A549 (cell line): ENCODE data around the gene P3R3URF. TPM values are rescaled to one million over a fixed set of nuclear protein-coding genes. Genes with fewer than 3 reads are reported as not detected.

Experiments
- ATAC-seq, 2 experiments: fragments of 200-7000 bp in 1 of 2; fragments of >200 bp in 1 of 2; cut with Nextera tagmentation in 1 of 2; cut with Tn5 transposase in 1 of 2; 3 replicates each; pipeline versions ENCODE4 v1.8.0 to v1.9.1; 2018 to 2020; ENCODE audit warnings: mild to moderate bottlenecking in 1 of 2, moderate library complexity in 1 of 2
- CTCF ChIA-PET: fragments of 300-600 bp; sonication (Branson Sonifier 250); formaldehyde crosslinking; extraction: SDS; loops from one replicate; lab custom pipeline; 2021; ENCODE audit warnings: antibody characterized with exemption, inconsistent platforms; lab: Yijun Ruan, JAX
- POLR2A ChIA-PET: fragments of 350-600 bp; formaldehyde crosslinking; extraction: SDS; loops from one replicate; lab custom pipeline; 2021; ENCODE audit warnings: antibody characterized with exemption, inconsistent platforms; lab: Yijun Ruan, JAX
- DNase-seq, 2 experiments: peaks; one replicate each; pipeline versions ENCODE4 v3.0.0 to v3.0.0-alpha.2; 2011 to 2016; ENCODE audit warnings: low read depth in 1 of 2, low spot score in 1 of 2
- FAIRE-seq: peaks from 2 replicates; lab custom pipeline; 2011; peaks lifted over from hg19 to GRCh38; lab: Jason Lieb, UNC
- H3K27ac ChIP-seq, 2 experiments: fragments of >200 bp; sonication (Bioruptor Twin); formaldehyde crosslinking; 3 replicates each; pipeline ENCODE4 v1.5.1; 2016 to 2017
- H3K4me1 ChIP-seq: fragments of >200 bp; sonication (Bioruptor Twin); formaldehyde crosslinking; 3 replicates; pipeline ENCODE4 v1.6.1; 2016
- H3K4me2 ChIP-seq: fragments of >200 bp; sonication (Bioruptor Twin); formaldehyde crosslinking; 3 replicates; pipeline ENCODE4 v1.6.1; 2016
- H3K4me3 ChIP-seq: fragments of >200 bp; sonication (Bioruptor Twin); formaldehyde crosslinking; 3 replicates; pipeline ENCODE4 v1.5.1; 2016
- H3K9me3 ChIP-seq: fragments of >200 bp; sonication (Bioruptor Twin); formaldehyde crosslinking; 3 replicates; pipeline ENCODE4 v1.6.1; 2016
- BHLHE40 ChIP-seq: IDR thresholded peaks from 2 replicates; pipeline ENCODE4 v1.6.1; 2012; ENCODE audit warnings: low read depth, low read length, inconsistent platforms
- CBX8 ChIP-seq: fragments of 200-600 bp; sonication (generic); IDR thresholded peaks from 2 replicates; pipeline ENCODE4 v1.6.1; 2016
- HOXB13 ChIP-seq: fragments of 250-450 bp; sonication (Bioruptor Pico); IDR thresholded peaks from 2 replicates; pipeline ENCODE4 v1.5.0; 2020; ENCODE audit warnings: low read depth, mild to moderate bottlenecking, moderate library complexity
- KDM1A ChIP-seq: fragments of 200-600 bp; sonication (generic); IDR thresholded peaks from 2 replicates; pipeline ENCODE4 v1.6.1; 2016; ENCODE audit warnings: low read depth, mild to moderate bottlenecking
- MAFK ChIP-seq: fragments of 450-650 bp; IDR thresholded peaks from 2 replicates; pipeline ENCODE4 v1.6.1; 2014; ENCODE audit not compliant: partially characterized antibody
- RAD21 ChIP-seq, 2 experiments: fragments of >200 bp in 1 of 2; sonication (Bioruptor Twin) in 1 of 2; formaldehyde crosslinking in 1 of 2; IDR thresholded peaks in 1 of 2; conservative IDR thresholded peaks in 1 of 2; 2 replicates in 1 of 2; 3 replicates in 1 of 2; pipeline ENCODE4 v1.6.1; 2012 to 2018; ENCODE audit warnings: inconsistent platforms in 1 of 2
- RARB ChIP-seq: fragments of 250-450 bp; sonication (Bioruptor Pico); IDR thresholded peaks from 2 replicates; pipeline ENCODE4 v1.8.0; 2021; ENCODE audit warnings: mild to moderate bottlenecking, moderate library complexity
- RCOR1 ChIP-seq: fragments of 150-350 bp; IDR thresholded peaks from 2 replicates; pipeline ENCODE4 v1.6.1; 2014; ENCODE audit warnings: antibody characterized with exemption, low read length, low read depth
- RFX5 ChIP-seq: fragments of 450-650 bp; IDR thresholded peaks from 2 replicates; pipeline ENCODE4 v1.7.1; 2014; ENCODE audit warnings: antibody characterized with exemption, mild to moderate bottlenecking, moderate library complexity
- RNF2 ChIP-seq: fragments of 200-600 bp; sonication (generic); IDR thresholded peaks from 2 replicates; pipeline ENCODE4 v1.6.1; 2016; ENCODE audit warnings: low read depth, mild to moderate bottlenecking, antibody characterized with exemption, moderate library complexity, borderline replicate concordance
- WGBS: methylation state at CpG from one replicate; pipeline ENCODE4 v1.1.6; 2017; ENCODE audit errors: missing lambda C conversion rate; 5-methylcytosine and 5-hydroxymethylcytosine counted together
- polyA plus RNA-seq, 4 experiments: library from polyadenylated mRNA; depleted of rRNA in 3 of 4; stranded (reverse); fragments of >200 nt; fragmentation: RNase III in 1 of 4; extraction: RNeasy Plus Mini Kit Qiagen cat#74134 plus additional on column Dnase treatment in 1 of 4; gene quantifications; 2 replicates in 3 of 4; 3 replicates in 1 of 4; pipeline ENCODE4 v1.2.3, GENCODE V29; 2011 to 2017
- TF ChIP-seq, protein P1 (sequence below): fragments of 250-450 bp; sonication (Bioruptor Pico); IDR thresholded peaks from 2 replicates; pipeline ENCODE4 v1.5.0; 2020; ENCODE audit warnings: low read depth, mild to moderate bottlenecking, moderate library complexity
- TF ChIP-seq, protein P2 (sequence below): IDR thresholded peaks from 2 replicates; pipeline ENCODE4 v1.6.1; 2012
- TF ChIP-seq, protein P3 (sequence below): fragments of 150-350 bp; IDR thresholded peaks from 2 replicates; pipeline ENCODE4 v1.6.1; 2014; ENCODE audit warnings: low read depth, mild to moderate bottlenecking, low read length
- TF ChIP-seq, protein P4 (sequence below): fragments of 250-450 bp; sonication (Bioruptor Pico); IDR thresholded peaks from 2 replicates; pipeline ENCODE4 v1.5.0; 2021; ENCODE audit warnings: mild to moderate bottlenecking, moderate library complexity, borderline replicate concordance
- TF ChIP-seq, protein P5 (sequence below): IDR thresholded peaks from 2 replicates; pipeline ENCODE4 v1.6.1; 2012; ENCODE audit warnings: low read depth, borderline replicate concordance
- TF ChIP-seq, protein P6 (sequence below): fragments of 450-650 bp; IDR thresholded peaks from 2 replicates; pipeline ENCODE4 v1.6.1; 2014; ENCODE audit warnings: antibody characterized with exemption
- TF ChIP-seq, protein P7 (sequence below): fragments of >200 bp; sonication (Bioruptor Twin); formaldehyde crosslinking; IDR thresholded peaks from 3 replicates; pipeline ENCODE4 v1.5.1; 2016

P3R3URF gene
- polyA plus RNA-seq, 2 of the 4 experiments (the other 2 are of a cell fraction) = not detected

DNA sequence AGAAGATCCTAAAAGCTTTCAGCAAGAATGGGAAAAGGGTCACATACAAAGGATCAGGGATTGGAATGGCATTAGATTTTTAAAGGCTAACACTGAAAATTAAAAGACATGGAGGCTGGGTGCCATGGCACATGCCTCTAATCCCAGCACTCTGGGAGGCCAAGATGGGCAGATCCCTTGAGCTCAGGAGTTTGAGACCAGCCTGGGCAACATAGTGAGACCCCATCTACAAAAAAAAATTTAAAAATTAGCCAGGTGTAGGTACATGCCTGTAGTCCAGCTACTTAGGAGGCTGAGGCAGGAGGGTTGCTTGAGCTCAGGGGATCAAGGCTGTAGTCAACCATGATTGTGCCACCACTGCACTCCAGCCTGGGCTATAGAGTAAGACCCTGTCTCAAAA is 39.2 kb upstream of the P3R3URF start:
- FAIRE-seq = no peak
- CTCF ChIA-PET = interaction anchor here (0.8 to 1.1 kb wide), 2 partner anchors 8 to 9 kb away, joined by 3 to 4 read pairs; no protein-coding TSS in a partner anchor

DNA sequence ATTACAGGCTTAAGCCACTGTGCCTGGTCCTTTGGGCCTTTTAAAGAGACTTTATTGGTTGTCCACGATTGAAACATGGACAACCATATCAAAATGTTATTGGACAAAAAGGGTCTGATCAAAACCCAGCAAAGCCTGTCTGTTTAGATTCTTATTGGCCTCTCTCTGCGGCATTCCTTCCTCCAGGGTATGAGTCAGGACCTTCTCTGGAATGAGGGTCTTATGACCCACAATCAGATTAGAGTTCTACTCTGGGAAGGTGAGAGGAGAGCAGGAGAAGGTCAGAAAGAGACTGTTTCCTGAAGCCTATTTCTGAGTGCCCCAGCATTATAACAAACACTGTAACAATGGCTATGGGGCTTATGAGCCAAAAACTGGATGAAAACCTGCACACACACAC is 34.8 kb upstream of the P3R3URF start:
- no peak for TF ChIP-seq HOXB13
- no peak for TF ChIP-seq RFX5
- no peak for TF ChIP-seq KDM1A
- TF ChIP-seq, protein P1, sequence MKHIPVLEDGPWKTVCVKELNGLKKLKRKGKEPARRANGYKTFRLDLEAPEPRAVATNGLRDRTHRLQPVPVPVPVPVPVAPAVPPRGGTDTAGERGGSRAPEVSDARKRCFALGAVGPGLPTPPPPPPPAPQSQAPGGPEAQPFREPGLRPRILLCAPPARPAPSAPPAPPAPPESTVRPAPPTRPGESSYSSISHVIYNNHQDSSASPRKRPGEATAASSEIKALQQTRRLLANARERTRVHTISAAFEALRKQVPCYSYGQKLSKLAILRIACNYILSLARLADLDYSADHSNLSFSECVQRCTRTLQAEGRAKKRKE (CRISPR knock-in tag) = no peak
- no peak for TF ChIP-seq RAD21 (conservative IDR thresholded peaks at IDR 0.05 in 1 of 2, IDR thresholded peaks at IDR 0.05 in 1 of 2)
- TF ChIP-seq, protein P2, sequence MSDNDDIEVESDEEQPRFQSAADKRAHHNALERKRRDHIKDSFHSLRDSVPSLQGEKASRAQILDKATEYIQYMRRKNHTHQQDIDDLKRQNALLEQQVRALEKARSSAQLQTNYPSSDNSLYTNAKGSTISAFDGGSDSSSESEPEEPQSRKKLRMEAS = no peak
- TF ChIP-seq CBX8 = no peak
- TF ChIP-seq, protein P3, sequence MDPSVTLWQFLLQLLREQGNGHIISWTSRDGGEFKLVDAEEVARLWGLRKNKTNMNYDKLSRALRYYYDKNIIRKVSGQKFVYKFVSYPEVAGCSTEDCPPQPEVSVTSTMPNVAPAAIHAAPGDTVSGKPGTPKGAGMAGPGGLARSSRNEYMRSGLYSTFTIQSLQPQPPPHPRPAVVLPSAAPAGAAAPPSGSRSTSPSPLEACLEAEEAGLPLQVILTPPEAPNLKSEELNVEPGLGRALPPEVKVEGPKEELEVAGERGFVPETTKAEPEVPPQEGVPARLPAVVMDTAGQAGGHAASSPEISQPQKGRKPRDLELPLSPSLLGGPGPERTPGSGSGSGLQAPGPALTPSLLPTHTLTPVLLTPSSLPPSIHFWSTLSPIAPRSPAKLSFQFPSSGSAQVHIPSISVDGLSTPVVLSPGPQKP = no peak
- TF ChIP-seq, protein P4, sequence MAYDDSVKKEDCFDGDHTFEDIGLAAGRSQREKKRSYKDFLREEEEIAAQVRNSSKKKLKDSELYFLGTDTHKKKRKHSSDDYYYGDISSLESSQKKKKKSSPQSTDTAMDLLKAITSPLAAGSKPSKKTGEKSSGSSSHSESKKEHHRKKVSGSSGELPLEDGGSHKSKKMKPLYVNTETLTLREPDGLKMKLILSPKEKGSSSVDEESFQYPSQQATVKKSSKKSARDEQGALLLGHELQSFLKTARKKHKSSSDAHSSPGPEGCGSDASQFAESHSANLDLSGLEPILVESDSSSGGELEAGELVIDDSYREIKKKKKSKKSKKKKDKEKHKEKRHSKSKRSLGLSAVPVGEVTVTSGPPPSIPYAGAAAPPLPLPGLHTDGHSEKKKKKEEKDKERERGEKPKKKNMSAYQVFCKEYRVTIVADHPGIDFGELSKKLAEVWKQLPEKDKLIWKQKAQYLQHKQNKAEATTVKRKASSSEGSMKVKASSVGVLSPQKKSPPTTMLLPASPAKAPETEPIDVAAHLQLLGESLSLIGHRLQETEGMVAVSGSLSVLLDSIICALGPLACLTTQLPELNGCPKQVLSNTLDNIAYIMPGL (CRISPR knock-in tag) = no peak
- TF ChIP-seq RNF2 = no peak
- TF ChIP-seq MAFK = no peak
- TF ChIP-seq, all 56 proteins: peak for 0
- 37% methylated on average over 2 of the region's 2 CpGs for WGBS
- no peak for ATAC-seq

More for the DNA sequence above, 39.2 kb upstream of the P3R3URF start:
- POLR2A ChIA-PET = no interaction called here
- no peak overlapping the region for H3K4me2 ChIP-seq
- no peaks in the 10 kb centered on the region for H3K4me1 ChIP-seq
- TF ChIP-seq, protein P4 (CRISPR knock-in tag) = no peak
- TF ChIP-seq BHLHE40 (no peak), RARB (CRISPR knock-in tag) (no peak), RCOR1 (no peak), HOXB13 (no peak)
- TF ChIP-seq, protein P5, sequence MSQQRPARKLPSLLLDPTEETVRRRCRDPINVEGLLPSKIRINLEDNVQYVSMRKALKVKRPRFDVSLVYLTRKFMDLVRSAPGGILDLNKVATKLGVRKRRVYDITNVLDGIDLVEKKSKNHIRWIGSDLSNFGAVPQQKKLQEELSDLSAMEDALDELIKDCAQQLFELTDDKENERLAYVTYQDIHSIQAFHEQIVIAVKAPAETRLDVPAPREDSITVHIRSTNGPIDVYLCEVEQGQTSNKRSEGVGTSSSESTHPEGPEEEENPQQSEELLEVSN = no peak
- TF ChIP-seq, protein P6, sequence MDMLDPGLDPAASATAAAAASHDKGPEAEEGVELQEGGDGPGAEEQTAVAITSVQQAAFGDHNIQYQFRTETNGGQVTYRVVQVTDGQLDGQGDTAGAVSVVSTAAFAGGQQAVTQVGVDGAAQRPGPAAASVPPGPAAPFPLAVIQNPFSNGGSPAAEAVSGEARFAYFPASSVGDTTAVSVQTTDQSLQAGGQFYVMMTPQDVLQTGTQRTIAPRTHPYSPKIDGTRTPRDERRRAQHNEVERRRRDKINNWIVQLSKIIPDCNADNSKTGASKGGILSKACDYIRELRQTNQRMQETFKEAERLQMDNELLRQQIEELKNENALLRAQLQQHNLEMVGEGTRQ = no peak
- TF ChIP-seq, protein P7, sequence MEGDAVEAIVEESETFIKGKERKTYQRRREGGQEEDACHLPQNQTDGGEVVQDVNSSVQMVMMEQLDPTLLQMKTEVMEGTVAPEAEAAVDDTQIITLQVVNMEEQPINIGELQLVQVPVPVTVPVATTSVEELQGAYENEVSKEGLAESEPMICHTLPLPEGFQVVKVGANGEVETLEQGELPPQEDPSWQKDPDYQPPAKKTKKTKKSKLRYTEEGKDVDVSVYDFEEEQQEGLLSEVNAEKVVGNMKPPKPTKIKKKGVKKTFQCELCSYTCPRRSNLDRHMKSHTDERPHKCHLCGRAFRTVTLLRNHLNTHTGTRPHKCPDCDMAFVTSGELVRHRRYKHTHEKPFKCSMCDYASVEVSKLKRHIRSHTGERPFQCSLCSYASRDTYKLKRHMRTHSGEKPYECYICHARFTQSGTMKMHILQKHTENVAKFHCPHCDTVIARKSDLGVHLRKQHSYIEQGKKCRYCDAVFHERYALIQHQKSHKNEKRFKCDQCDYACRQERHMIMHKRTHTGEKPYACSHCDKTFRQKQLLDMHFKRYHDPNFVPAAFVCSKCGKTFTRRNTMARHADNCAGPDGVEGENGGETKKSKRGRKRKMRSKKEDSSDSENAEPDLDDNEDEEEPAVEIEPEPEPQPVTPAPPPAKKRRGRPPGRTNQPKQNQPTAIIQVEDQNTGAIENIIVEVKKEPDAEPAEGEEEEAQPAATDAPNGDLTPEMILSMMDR = no peak
- no peaks in the 10 kb centered on the region for H3K9me3 ChIP-seq
- ATAC-seq (no peak), DNase-seq (no peak)
- H3K27ac ChIP-seq = no peak overlapping the region
- H3K4me3 ChIP-seq = no peak overlapping the region

More for the DNA sequence above, 34.8 kb upstream of the P3R3URF start:
- Histone ChIP-seq H3K4me1 (no peaks in the 10 kb centered on the region), H3K9me3 (no peaks in the 10 kb centered on the region), H3K4me3 (no peak overlapping the region), H3K4me2 (no peak overlapping the region), H3K27ac (no peak overlapping the region)
- ChIA-PET CTCF (no interaction called here), POLR2A (no interaction called here)
- DNase-seq (no peak), FAIRE-seq (no peak)
